Activated T-cell treated with anti-CD3 and anti-CD28 coated beads, Interleukin-2, amount 50 U/mL, for 72 hours (primary cell): ENCODE measurements around the gene SLC25A14. TPM values are rescaled to one million over a fixed set of nuclear protein-coding genes. Genes with fewer than 3 reads are reported as not detected.

Source experiments
- ATAC-seq, 2 donors: fragments of 150-1000 bp; cut with Tn5 transposase; replicated peaks in 1 of 2; 2 replicates each; pipeline ENCODE4 v1.10.0; 2021; ENCODE audit warnings: moderate library complexity in 2 of 2, mild to moderate bottlenecking in 1 of 2
- DNase-seq, 2 donors: peaks; one replicate each; pipeline ENCODE4 v3.0.0; 2021 to 2022; ENCODE audit warnings: mixed read lengths in 1 of 2
- H3K27ac Mint-ChIP-seq: one replicate; pipeline ENCODE4 v1.8.0; 2022; ENCODE audit warnings: mild to moderate bottlenecking, moderate library complexity, mixed read lengths
- H3K27me3 Mint-ChIP-seq: one replicate; pipeline ENCODE4 v1.8.0; 2022; ENCODE audit warnings: low read depth, mixed read lengths
- H3K36me3 Mint-ChIP-seq, 2 donors: one replicate each; pipeline ENCODE4 v1.8.0; 2022; ENCODE audit warnings: mixed read lengths in 2 of 2, mild to moderate bottlenecking in 1 of 2; ENCODE audit not compliant: insufficient read depth in 2 of 2
- H3K4me1 Mint-ChIP-seq: one replicate; pipeline ENCODE4 v1.8.0; 2022; ENCODE audit warnings: low read depth, mixed read lengths
- H3K4me3 Mint-ChIP-seq, 2 donors: one replicate each; pipeline ENCODE4 v1.8.0; 2022; ENCODE audit warnings: mild to moderate bottlenecking in 2 of 2, mixed read lengths in 2 of 2, moderate library complexity in 2 of 2
- H3K9me3 Mint-ChIP-seq, 2 donors: one replicate each; pipeline ENCODE4 v1.8.0; 2022; ENCODE audit warnings: mixed read lengths in 2 of 2
- total RNA-seq, 2 donors: library from RNA; stranded (reverse); gene quantifications; one replicate each; pipeline ENCODE4 v1.2.3, GENCODE V29; 2022

The SLC25A14 gene
- total RNA-seq, 2 donors from 2014 or later: 14.2 to 14.3 TPM

DNA sequence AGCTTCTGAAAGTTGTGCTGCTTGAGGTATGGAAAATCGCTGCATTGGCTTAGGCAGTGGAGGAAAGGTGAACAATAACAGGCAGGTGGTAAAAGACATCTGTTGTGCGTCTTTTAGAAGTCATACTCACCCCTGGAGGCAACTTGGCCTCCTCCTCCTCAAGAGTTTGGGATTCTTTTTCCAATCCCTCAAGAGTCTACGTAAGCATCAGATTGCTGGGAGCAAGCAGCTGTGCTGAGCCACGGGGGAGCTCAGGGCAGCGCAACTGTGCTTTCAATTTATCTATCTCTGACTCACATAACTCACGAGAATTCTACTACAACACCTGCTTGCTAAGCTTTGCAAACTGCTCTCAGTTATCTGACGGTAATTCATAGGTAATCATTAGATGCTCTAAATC, 55.6 kb downstream of the SLC25A14 start:
- H3K27ac Mint-ChIP-seq: no peak overlapping the region
- H3K27me3 Mint-ChIP-seq: peaks cover 39% of the 10 kb centered on the region
- no peaks in the 10 kb centered on the region for H3K4me1 Mint-ChIP-seq
- H3K36me3 Mint-ChIP-seq: no peaks in the 10 kb centered on the region
- no peak overlapping the region for H3K4me3 Mint-ChIP-seq
- H3K9me3 Mint-ChIP-seq: no peaks in the 10 kb centered on the region
- DNase-seq: no peak
- ATAC-seq: no peak

DNA sequence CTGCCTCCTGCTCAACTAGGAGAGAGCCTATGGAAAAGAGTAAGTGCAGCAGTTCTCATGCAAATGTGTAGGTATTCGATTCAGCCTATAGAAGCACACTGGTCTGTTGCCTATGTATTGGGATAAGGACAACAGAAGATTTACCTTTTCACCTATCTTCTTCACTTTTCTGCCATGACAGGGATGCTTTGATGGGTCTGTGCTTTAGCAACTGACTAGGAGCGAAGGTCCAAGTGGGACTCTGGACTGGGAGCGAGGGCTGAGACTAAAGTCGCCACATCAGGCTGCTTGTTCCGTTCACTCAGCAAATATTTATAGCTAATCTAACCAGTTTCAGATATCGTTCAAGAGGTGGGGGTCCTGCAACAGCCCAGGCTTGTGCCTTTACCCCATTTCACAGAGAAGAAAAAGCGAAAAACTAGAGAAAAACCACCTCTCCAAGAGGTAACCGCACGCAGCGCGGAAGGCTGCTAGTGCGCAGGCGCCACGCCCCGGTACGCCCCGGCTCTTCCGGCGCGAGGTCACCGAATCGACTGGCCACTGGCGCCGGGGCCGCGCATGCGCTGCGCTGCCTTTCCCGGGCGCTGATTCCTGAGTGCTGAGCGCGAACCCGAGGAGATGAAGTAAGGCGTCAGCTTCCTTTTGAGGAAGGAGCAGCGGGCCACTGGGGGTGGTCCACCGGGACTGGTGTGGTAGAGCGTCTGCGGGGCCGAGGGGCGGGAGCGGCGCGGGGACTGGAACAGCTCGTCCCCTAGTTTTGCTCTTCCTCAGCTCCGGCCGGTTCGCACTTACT, 61.9 kb downstream of the SLC25A14 start, which contains the start of gene RBMX2:
Gene RBMX2, plus strand, starts transcription at position 573 of the 793 bp plus-strand sequence. Its CDS starts 46 bp downstream, at position 619.
- H3K9me3 Mint-ChIP-seq: no peaks in the 10 kb centered on the region
- H3K27ac Mint-ChIP-seq: peak within 1 kb of the TSS; percentile 97
- peaks cover 13% of the 10 kb centered on the region for H3K4me1 Mint-ChIP-seq
- DNase-seq: peak; percentile 73 to 76
- H3K27me3 Mint-ChIP-seq: peaks cover 8% of the 10 kb centered on the region
- H3K36me3 Mint-ChIP-seq: peaks cover 3 to 11% of the 10 kb centered on the region in 2 donors
- peak within 1 kb of the TSS; percentile 84 to 90 for H3K4me3 Mint-ChIP-seq
- ATAC-seq: peak; percentile 95

DNA sequence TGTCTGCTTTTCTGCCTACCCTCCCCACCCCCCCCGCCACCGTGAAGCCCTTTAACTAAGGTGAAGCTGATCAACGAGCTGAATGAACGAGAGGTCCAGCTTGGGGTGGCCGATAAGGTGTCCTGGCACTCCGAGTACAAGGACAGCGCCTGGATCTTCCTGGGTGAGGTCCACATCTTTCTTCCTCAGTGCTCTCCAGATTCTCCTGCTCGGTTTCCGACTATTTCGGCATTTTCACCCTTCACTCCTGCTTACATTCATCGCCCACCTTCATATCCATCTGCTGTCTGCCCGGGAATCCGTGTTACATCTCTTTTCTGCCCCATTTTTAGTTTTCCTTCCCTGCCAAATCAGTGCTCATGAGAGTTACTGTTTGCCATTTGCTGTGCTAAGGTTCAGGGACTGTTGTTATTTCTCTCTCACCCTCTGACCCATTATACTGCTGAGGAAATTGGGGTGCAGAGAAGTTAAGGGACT, 62.5 kb downstream of the SLC25A14 start:
- Mint-ChIP-seq H3K36me3 (peaks cover 3 to 11% of the 10 kb centered on the region in 2 donors), H3K27me3 (peaks cover 2% of the 10 kb centered on the region), H3K4me1 (peaks cover 13% of the 10 kb centered on the region), H3K4me3 (peak overlapping the region; percentile 84 to 90), H3K27ac (peak overlapping the region; percentile 89), H3K9me3 (no peaks in the 10 kb centered on the region)
- ATAC-seq: peak in 1 of 2 donors; percentile 16
- DNase-seq: no peak

DNA sequence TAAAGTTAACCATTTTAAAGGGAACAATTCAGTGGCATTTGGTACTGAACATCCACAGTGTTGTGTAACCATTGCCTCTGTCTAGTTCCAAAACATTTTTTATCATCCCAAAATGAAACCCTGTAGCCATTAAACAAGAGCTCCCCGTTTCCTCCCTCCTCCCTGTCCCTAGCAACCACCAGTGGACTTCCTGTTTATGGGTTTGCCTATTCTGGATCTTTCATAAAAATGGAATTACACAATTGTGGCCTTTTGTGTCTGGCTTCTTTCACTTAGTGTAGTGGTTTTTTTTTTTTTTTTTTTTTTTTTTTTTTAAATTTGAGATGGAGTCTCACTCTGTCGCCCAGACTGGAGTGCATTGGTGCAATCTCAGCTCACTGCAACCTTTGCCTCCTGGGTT, 73.7 kb downstream of the SLC25A14 start:
- Mint-ChIP-seq H3K27me3 (no peaks in the 10 kb centered on the region), H3K4me3 (no peak overlapping the region), H3K9me3 (no peaks in the 10 kb centered on the region), H3K27ac (no peak overlapping the region), H3K4me1 (peaks cover 5% of the 10 kb centered on the region), H3K36me3 (peaks cover 2 to 9% of the 10 kb centered on the region in 2 donors)
- DNase-seq: no peak
- no peak for ATAC-seq

DNA sequence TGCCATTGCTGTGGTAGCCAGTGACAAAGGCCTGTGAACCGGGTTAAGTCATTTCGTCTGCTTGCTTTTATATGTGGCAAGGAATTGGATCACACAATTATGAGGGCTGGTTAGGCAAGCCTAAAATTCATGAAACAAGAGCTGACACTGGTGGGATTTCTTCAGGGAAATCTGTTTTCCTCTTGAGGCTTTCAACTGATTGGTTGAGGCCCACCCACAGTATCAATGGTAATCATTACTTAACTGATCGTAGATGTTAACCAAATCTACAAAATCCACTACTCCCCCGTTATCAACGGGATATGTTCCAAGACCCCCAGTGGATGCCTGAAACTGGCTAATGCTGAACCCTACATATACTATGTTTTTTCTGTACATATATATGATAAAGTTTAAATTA, 75.1 kb downstream of the SLC25A14 start:
- no peak overlapping the region for H3K4me3 Mint-ChIP-seq
- H3K4me1 Mint-ChIP-seq: peaks cover 5% of the 10 kb centered on the region
- H3K36me3 Mint-ChIP-seq: peaks cover 2 to 9% of the 10 kb centered on the region in 2 donors
- H3K9me3 Mint-ChIP-seq: no peaks in the 10 kb centered on the region
- ATAC-seq: no peak
- DNase-seq: no peak
- no peaks in the 10 kb centered on the region for H3K27me3 Mint-ChIP-seq
- no peak overlapping the region for H3K27ac Mint-ChIP-seq

DNA sequence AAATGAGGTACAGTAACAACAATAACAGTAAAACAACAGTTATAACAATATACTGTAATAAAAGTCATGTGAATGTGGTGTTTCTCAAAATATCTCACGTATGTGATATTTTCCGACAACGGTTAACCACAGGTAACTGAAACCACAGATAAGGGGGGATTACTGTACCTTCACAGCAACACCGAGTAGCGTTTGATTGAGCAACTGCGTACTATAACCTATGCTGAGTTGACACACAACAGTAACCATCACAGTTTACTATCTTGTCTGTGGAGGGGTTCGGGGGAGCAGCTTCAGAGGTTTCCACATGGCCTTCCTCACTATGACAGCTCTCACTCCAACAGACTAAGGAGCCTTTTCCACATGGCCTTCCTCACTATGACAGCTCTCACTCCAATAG, 75.5 kb downstream of the SLC25A14 start:
- Mint-ChIP-seq H3K4me3 (no peak overlapping the region), H3K4me1 (peaks cover 5% of the 10 kb centered on the region), H3K27ac (no peak overlapping the region), H3K9me3 (no peaks in the 10 kb centered on the region), H3K36me3 (peaks cover 2 to 9% of the 10 kb centered on the region in 2 donors), H3K27me3 (no peaks in the 10 kb centered on the region)
- no peak for DNase-seq
- ATAC-seq: peak; percentile 45 to 53

DNA sequence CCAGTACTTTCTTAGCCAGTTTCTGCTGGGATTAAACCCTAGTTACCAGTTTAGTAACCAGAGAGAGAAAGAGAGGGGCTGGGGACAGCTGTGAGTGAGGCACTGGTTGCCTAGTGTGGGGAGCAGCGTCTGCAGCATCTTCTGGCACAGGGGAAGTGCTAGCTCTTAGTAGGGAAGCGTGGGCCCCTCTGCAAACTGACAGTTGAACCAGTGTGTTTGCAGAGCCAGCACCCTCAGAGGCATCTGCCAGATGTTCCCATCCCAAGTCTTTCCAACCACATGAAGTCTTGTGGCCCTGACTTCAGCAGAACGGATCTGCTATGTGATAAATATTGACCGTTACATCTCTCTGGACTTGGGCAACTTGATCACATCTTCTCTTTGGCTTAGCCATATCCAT, 77.1 kb downstream of the SLC25A14 start:
- H3K4me3 Mint-ChIP-seq: no peak overlapping the region
- no peak for DNase-seq
- H3K36me3 Mint-ChIP-seq: peaks cover 0 to 9% of the 10 kb centered on the region in 2 donors
- peaks cover 5% of the 10 kb centered on the region for H3K27me3 Mint-ChIP-seq
- H3K4me1 Mint-ChIP-seq: peaks cover 5% of the 10 kb centered on the region
- H3K27ac Mint-ChIP-seq: no peak overlapping the region
- no peak for ATAC-seq
- H3K9me3 Mint-ChIP-seq: no peaks in the 10 kb centered on the region

DNA sequence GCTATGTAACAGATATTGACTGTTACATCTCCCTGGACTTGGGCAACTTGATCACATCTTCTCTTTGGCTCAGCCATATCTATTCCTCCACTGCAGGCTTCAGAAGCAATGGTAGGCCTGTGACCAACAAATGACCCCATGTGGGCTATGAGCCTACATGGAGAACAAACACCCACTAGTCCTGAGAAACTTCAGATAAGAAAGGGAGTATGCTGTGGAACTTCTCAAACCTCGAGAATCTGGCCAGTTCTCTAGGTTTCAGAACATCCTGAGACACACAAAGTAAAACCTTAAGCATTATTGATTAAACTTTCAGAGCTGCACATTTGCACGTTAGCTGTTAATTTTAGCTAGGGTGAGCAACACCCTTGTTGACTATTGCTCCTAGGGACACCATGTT, 78.3 kb downstream of the SLC25A14 start:
- no peak for ATAC-seq
- Mint-ChIP-seq H3K4me3 (no peak overlapping the region), H3K36me3 (peaks cover 0 to 5% of the 10 kb centered on the region in 2 donors), H3K27me3 (peaks cover 5% of the 10 kb centered on the region), H3K27ac (no peak overlapping the region), H3K9me3 (no peaks in the 10 kb centered on the region), H3K4me1 (peaks cover 5% of the 10 kb centered on the region)
- no peak for DNase-seq

DNA sequence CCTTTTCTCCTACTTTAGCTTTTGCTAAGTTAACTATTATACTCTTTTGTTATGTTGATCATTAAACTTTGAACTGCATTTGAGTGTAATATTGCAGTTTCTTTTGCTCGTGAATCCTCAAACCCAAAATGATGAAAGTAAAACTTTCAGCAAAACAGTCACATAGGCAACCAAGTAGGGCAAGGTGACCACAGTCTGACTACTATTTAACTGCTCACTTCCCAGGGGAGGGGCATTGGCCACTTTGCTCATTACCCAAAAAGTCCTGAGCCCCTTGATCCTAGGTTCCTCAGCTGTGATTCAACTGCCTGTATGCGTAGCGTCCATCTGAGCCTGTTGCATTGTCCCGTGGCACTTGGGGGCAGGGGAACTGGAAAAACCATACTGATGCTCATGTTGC, 79.0 kb downstream of the SLC25A14 start:
- ATAC-seq: no peak
- no peak overlapping the region for H3K27ac Mint-ChIP-seq
- H3K36me3 Mint-ChIP-seq: peaks cover 0 to 5% of the 10 kb centered on the region in 2 donors
- no peak for DNase-seq
- no peak overlapping the region for H3K4me3 Mint-ChIP-seq
- H3K27me3 Mint-ChIP-seq: peaks cover 10% of the 10 kb centered on the region
- H3K4me1 Mint-ChIP-seq: peaks cover 5% of the 10 kb centered on the region
- H3K9me3 Mint-ChIP-seq: no peaks in the 10 kb centered on the region

DNA sequence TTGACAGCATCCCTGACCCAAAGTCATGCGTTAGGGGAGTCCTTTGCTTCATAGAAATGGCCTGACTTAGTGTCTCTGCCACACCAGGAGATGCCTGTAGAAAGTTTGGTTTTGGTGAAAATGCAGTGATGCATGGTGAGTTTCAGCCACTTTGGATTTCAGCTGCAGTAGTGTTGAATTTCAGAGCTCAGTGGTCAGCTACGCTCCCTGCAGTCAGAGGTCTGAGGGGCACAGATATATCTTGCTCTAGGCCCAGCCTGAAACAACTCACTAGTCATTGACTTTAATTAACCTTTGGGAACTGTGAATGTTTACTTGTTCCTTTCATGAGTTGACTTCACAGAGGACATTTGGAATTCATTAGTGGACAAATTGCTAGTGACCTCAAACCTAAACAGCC, 79.5 kb downstream of the SLC25A14 start:
- ATAC-seq: no peak
- Mint-ChIP-seq H3K27ac (no peak overlapping the region), H3K4me1 (peaks cover 2% of the 10 kb centered on the region), H3K9me3 (no peaks in the 10 kb centered on the region), H3K4me3 (no peak overlapping the region), H3K36me3 (peaks cover 0 to 2% of the 10 kb centered on the region in 2 donors), H3K27me3 (peaks cover 10% of the 10 kb centered on the region)
- DNase-seq: no peak

Other genes with a start within 250 kb of the SLC25A14 start
- gene ELF4, start 229.4 kb upstream of the SLC25A14 start, total RNA-seq: 10 to 100 TPM; 37.9 to 41.0 TPM
- 10 to 100 TPM; 40.6 to 45.6 TPM for gene AIFM1, start 174.1 kb upstream of the SLC25A14 start, total RNA-seq
- 10 to 100 TPM; 22.9 to 23.3 TPM for gene RAB33A, start 168.0 kb upstream of the SLC25A14 start, total RNA-seq
- gene ZNF280C, start 71.0 kb upstream of the SLC25A14 start, total RNA-seq: 1 to 10 TPM; 6.4 to 6.6 TPM
- gene GPR119, start 45.8 kb downstream of the SLC25A14 start, total RNA-seq: not detected
- gene RBMX2, start 62.1 kb downstream of the SLC25A14 start, total RNA-seq: 10 to 100 TPM; 34.4 to 35.3 TPM